ENCODE results near the gene ZNF84.
A peak's percentile ranks its signal among the peaks of the same experiment; 100 is the strongest.

Gene ZNF84

DNA sequence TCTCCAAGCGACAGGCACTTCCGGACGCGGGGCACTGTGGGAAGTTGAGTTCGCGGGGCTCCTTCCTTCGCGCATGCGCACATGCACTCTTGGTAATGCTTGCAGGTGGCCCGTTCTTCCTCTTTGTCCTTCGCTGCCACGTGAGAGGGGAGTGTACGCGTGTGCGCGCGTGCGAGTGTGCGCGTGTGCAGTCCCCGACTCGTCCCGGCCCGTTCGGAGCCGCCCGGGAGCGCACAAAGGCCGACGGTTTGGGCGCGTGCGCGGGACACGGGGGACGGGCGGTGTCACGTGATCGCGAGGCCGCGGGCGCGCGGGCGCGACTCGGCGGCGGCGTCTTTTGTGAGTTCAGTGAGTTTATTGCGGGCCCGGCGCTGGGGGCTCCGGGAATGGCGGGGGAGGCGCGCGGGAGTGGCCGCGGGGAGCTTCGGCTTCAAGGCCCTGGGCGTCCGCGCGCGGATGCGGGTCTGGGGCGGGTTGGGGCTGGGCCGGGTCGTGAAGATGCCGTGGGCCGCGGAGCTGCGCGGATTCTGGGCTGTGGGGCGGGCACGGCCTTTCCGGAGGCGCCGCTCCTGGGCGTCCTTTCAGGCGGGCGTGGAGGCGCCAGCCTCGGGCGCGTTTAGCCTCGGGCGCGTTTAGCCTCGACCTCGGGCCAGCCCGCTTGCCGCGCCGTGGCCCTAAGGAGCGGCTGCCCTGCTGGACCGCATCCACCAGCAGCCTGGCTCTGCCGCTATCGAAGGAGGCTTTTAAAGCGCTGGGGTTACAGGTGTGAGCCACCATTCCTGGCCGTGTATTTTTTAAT is at the start of gene ZNF84:
TSS of gene ZNF84 (plus strand) at position 303 of the 799 bp plus-strand sequence. CDS start 3,959 bp downstream, outside the sequence.
- DNase-seq: peak; percentile 58 to 70

DNA sequence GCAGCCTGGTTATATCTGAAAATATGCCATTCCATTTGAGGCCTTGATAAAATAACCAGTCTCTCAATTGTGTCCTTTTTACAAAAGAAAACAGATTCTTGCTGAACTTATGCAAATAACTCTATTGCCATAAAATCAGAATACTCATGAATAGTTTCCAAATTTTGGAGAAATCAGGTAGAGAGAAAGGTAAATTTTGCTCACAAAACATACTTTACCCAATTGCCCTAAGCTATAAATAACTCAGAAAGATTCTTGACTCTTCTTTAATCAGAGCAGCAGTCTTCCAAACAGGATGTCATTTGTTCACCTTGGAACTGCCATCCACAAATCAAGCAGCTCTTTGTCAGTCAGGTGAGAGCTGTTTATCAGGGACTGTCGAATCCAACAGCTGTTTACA is 38.6 kb upstream of the ZNF84 start:
- DNase-seq: no peak

DNA sequence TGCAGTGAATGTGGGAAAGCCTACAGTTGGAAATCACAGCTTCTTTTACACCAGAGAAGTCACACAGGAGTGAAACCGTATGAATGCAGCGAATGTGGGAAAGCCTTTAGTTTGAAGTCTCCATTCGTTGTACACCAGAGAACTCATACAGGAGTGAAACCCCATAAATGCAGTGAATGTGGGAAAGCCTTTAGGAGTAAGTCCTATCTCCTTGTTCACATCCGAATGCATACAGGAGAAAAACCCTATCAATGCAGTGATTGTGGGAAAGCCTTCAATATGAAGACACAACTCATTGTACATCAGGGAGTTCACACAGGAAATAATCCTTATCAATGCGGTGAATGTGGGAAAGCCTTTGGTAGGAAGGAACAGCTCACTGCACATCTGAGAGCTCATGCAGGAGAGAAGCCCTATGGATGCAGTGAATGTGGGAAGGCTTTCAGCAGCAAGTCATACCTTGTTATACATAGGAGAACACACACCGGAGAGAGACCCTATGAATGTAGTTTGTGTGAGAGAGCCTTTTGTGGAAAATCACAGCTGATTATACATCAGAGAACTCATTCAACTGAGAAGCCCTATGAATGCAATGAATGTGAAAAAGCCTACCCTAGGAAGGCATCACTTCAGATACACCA is 26.5 kb upstream of the ZNF84 start:
- no peak for DNase-seq

DNA sequence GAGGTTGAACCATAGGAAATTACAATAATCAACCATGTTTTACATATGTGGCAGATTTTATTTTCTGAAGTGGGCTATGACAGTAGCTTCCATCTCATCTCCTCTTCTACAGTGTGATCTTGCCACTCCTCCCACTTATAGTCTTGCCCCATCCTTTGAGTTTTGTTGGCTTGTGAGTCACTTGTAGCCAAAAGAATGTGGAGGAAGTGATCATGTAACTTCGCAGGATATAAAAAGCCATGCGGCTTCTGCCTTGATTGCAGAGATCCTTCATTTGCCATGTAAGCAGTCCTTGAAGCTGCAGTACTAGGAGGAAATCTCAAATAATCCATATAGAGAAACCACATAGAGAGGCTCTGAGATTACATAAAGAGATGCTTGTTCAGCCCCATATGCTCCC is 13.7 kb upstream of the ZNF84 start:
- DNase-seq: no peak

DNA sequence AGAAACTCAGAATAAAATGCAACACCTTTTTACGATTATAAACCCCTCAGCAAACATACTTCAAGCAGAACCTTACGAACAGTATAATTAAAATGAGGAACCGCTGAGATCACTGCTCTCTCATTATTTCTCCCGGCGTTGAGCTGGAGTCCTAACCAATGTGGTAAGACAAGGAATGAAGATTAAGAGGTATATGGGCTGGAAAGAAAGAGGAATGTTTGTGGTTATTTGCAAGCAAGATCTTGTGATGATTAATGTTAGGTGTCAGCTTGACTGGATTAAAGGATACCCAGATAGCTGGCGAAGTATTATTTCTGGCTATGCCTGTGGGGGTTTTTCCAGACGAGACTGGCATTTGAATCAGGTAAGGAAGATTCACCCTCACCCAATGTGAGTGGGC is 10.3 kb upstream of the ZNF84 start:
- DNase-seq: no peak

GRCh38 chr12:133038118-133038709 is 905 bp downstream of the ZNF84 start:
- DNase-seq: no peak

DNA sequence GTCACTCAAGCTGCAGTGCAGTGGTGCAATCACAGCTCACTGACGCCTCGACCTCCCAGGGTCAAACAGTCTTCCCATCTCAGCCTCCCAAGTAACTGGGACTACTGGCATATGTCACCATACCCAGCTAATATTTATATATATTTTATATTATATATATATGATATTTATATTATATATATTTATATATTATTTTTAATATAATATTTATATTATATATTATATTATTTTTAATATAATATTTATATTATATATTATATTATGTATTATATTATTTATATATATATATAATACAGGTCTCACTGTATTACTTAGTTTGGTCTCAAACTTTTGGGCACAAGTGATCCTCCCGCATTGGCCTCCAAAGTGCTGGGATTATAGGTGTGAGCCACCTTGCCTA is 9.4 kb downstream of the ZNF84 start:
- no peak for DNase-seq

DNA sequence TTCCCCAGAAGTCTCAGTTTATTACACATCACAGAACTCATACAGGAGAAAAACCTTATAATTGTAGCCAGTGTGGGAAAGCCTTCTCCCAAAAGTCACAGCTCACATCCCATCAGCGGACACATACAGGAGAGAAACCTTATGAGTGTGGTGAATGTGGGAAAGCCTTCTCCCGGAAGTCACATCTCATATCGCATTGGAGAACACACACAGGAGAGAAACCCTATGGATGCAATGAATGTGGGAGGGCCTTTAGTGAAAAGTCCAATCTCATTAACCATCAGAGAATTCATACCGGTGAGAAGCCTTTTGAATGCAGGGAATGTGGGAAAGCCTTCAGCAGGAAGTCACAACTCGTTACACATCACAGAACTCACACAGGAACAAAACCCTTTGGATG is 20.1 kb downstream of the ZNF84 start:
- no peak for DNase-seq

- DNase-seq: no peak
Observed at GRCh38 chr12:133058203-133059113, 21.1 kb downstream of the ZNF84 start.

- DNase-seq: no peak
Observed at GRCh38 chr12:133061954-133062353, 24.6 kb downstream of the ZNF84 start.

- no peak for DNase-seq
Observed at GRCh38 chr12:133063556-133063955, 26.2 kb downstream of the ZNF84 start.

- DNase-seq: no peak
Observed at GRCh38 chr12:133073836-133074235, 36.5 kb downstream of the ZNF84 start.

DNA sequence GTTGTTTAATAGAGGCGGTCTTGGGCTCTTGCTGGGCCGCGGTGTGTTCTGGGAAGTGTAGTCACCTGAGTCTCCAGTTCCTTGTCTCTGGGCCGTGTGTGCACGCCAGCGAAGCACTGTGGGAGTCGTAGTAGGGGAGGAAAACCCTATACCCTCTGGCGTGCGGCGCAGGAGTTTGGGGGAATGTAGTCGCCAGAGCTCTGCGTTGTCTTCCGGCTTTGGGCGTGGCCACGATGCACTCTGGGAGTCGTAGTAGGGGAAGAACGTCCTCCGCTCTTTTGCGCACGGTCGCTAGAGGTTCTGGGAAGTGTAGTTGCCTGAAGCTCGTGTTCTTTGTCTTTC is 42.7 kb downstream of the ZNF84 start:
- DNase-seq: peak; percentile 86 to 89

DNA sequence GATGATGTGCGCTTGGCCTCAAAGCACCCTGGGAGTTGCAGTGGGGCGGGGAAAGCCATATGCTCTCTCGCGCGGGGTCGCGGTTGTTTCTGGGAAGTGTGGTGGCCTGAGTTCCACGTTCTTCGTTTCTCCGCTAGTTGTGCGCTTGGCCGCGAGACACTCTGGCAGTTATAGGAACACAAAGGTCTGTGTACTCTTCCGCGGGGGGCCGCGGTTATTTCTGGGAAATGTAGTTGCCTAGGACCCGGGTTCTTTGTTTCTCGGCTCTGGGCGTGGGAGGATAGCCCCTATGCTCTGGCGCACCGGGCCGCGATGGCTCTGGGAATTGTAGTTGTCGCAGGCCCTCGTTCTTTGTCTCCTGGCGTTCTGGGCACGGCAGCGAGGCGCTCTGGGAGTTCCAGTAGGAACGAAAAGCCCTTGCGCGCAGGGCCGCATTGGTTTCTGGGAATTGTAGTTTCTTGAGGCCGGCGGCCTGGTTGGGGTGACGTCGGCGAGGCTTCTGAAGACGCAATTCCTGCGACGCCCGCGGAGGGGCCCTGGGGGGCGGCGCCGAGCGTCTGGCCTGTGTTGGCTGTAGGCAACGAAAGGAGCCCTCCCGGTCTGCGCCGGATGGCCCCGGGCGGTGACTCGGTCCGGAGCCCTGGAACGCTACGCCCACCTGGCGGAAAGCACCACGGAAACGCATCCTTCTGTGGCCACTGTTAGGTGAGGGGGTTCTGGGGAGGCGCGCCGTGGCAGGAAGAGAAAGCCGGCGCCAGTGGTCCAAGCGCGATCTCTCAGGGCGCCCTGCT is 43.3 kb downstream of the ZNF84 start, which contains the start of gene ZNF140:
TSS of gene ZNF140 (plus strand) at position 556 of the 791 bp plus-strand sequence. CDS start 398 bp downstream, outside the sequence.
- peak; percentile 83 to 89 for DNase-seq

DNA sequence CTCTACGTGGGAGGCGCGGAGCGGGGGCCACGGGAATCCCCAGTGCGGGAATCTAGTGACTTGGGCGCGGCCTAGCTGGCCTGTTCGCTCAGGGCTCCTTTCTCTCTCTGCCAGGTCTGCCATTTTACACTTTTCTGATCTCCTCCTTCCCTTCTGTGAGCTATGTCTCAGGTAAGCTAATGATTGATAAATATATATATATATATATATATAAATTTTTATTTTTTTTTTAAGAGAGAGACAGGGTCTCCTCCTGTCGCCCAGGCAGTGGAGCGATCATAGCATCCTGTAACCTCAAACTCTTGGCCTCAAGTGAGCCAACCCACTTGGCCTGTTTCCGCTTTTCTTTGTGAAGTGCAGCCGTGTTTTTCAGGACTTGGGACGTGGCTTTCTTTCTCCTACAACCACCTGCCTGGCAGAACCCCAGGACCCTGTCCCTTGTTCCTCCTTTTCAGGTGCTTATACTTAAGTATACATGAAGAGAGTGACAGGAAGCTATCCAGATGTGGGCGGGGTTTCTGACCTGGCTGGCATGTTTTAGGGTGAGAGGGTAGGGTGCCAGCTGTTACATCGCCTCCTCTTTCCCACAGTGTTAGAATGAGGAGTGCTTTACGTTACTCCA is 44.0 kb downstream of the ZNF84 start:
- DNase-seq: no peak

DNA sequence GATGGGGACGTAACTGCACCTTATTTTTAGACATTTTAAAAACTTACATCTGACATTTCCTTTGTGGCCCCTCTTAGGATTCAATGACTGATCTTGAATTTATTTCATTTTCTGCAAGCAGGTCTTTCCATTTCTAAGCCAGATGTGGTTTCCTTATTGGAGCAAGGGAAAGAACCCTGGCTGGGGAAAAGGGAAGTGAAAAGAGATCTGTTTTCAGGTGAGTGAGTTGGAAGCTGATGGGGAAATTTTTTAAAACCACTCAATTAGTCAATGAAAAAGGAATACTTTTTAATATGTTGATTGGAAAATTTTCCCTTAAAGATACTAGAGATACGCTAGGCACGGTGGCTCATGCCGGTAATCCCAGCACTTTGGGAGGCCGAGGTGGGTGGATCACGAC is 46.0 kb downstream of the ZNF84 start:
- DNase-seq: no peak

DNA sequence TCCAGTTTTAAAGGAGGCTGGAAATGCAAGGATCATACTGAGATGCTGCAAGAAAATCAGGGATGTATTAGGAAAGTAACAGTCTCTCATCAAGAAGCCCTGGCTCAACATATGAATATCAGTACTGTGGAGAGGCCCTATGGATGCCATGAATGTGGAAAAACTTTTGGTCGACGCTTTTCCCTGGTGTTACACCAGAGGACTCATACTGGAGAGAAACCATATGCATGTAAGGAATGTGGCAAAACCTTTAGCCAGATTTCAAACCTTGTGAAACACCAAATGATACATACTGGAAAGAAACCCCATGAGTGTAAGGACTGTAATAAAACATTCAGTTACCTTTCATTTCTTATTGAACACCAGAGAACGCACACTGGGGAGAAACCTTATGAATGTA is 68.3 kb downstream of the ZNF84 start:
- DNase-seq: no peak

DNA sequence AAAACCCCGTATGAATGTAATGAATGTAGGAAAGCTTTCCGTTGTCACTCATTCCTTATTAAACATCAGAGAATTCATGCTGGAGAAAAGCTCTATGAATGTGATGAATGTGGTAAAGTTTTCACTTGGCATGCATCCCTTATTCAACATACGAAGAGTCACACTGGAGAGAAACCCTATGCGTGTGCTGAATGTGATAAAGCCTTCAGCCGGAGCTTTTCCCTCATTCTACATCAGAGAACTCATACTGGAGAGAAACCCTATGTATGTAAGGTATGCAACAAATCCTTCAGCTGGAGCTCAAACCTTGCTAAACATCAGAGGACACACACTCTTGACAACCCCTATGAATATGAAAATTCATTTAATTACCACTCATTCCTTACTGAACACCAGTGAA is 68.9 kb downstream of the ZNF84 start:
- no peak for DNase-seq

- DNase-seq: no peak
Observed at GRCh38 chr12:133107121-133107520, 69.8 kb downstream of the ZNF84 start.

- no peak for DNase-seq
Observed at GRCh38 chr12:133108150-133108549, 70.8 kb downstream of the ZNF84 start.

Measured in cerebellar nuclear complex (tissue), 1 donor.